Lower leg skin (tissue), 4 donors: ENCODE data around the gene UBN1. TPM values are rescaled to one million over a fixed set of nuclear protein-coding genes. Genes with fewer than 3 reads are reported as not detected.
"Not testable (repeated sequence)": the region's sequence is repeated elsewhere in the genome, so short reads cannot be mapped to it uniquely, and the experiment has no call there.

Experiments used
- DNase-seq, 2 donors: peaks; one replicate each; pipeline ENCODE4 v3.0.0-alpha.2; 2019; ENCODE audit warnings: low spot score in 2 of 2
- H3K4me3 ChIP-seq: fragments of 200-600 bp; sonication (generic); 2 replicates; pipeline ENCODE4 v1.5.1; 2017; ENCODE audit warnings: mild to moderate bottlenecking, low read depth; ENCODE audit not compliant: poor library complexity, severe bottlenecking
- CTCF ChIP-seq, 3 donors: fragments of 450-650 bp; IDR thresholded peaks; one replicate each; pipeline ENCODE4 v1.5.1; 2016; ENCODE audit warnings: antibody characterized with exemption in 3 of 3, mild to moderate bottlenecking in 3 of 3, moderate library complexity in 2 of 3
- POLR2A ChIP-seq, 2 donors: fragments of 450-650 bp; IDR thresholded peaks; one replicate each; pipeline ENCODE4 v1.6.1; 2016 to 2017; ENCODE audit warnings: antibody characterized with exemption in 2 of 2, mild to moderate bottlenecking in 1 of 2, moderate library complexity in 1 of 2
- WGBS, 2 donors: methylation state at CpG; one replicate each; pipeline ENCODE4 v1.1.5; 2018; 5-methylcytosine and 5-hydroxymethylcytosine counted together
- intact Hi-C: fragments of 100-400 bp; cut with DNase I; formaldehyde crosslinking; loops from one replicate; pipeline ENCODE4 v1.15.0; 2023; ENCODE audit warnings: low total_unique reads
- total RNA-seq, 4 donors: library from RNA; depleted of rRNA; stranded (reverse); fragments of >200 nt; gene quantifications; one replicate each; pipeline ENCODE4 v1.1.0, GENCODE V29; 2016

The UBN1 gene
- total RNA-seq, 4 donors from 2014 or later: 20.7 to 38.3 (median 27.9) TPM

GRCh38 chr16:4924593-4925292, 77.5 kb downstream of the UBN1 start:
- DNase-seq: no peak
- WGBS, 2 donors: 46 to 49% methylated on average over 10 to 12 of the region's 12 CpGs
- intact Hi-C loops: no loop called here

DNA sequence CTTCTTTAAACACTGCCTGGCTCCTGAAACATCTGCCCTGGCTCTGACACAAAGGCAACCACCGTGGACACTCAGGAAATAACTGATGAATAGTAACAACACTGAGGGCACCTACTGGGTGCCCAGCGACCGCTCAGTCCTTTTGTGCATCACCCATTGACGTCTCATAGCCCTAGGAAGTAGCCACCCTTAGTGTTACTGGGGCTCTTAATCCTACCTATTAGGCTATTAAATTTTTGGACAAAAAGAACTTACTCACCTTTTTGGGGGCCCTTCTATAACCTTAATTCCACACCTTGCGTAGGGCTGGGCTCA, 78.0 kb downstream of the UBN1 start:
- no peak overlapping the region for H3K4me3 ChIP-seq
- no peak for TF ChIP-seq CTCF (IDR thresholded peaks at IDR 0.05)
- no peak for TF ChIP-seq POLR2A (IDR thresholded peaks at IDR 0.05)
- intact Hi-C loops: no loop called here
- DNase-seq: no peak
- 61 to 65% methylated on average over 5 of the region's 5 CpGs for WGBS, 2 donors

More at GRCh38 chr16:4924593-4925292, 77.5 kb downstream of the UBN1 start:
- H3K4me3 ChIP-seq: no peak overlapping the region
- TF ChIP-seq CTCF (IDR thresholded peaks at IDR 0.05) (no peak), POLR2A (IDR thresholded peaks at IDR 0.05) (no peak)

DNA sequence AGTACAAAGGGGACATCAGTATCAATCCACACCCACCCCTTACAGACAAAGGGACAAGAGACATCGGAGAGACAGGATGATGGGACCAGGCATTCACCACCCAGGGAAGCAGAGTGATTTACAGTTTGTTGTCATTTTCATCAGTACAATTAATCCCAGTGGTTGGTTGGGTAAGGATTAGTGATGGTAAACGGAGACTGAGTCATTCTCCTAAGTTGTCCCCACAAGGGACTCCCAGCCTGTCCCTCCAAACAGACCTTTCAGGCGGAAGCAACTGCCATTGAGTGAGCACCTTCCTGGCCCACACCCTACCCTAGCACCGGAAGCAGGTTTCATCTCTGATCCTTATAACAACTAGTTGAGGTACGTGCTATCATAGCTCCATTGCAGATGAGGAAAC, 78.5 kb downstream of the UBN1 start:
- no peak for TF ChIP-seq CTCF (IDR thresholded peaks at IDR 0.05)
- TF ChIP-seq POLR2A (IDR thresholded peaks at IDR 0.05): no peak
- no peak overlapping the region for H3K4me3 ChIP-seq
- no peak for DNase-seq
- WGBS, 2 donors: 68 to 78% methylated on average over 5 of the region's 5 CpGs
- intact Hi-C loops: no loop called here

GRCh38 chr16:4926928-4927327, 79.6 kb downstream of the UBN1 start:
- intact Hi-C loops: no loop called here
- WGBS, 2 donors: 90 to 93% methylated on average over 2 of the region's 2 CpGs
- DNase-seq: no peak
- H3K4me3 ChIP-seq: no peak overlapping the region
- TF ChIP-seq POLR2A (IDR thresholded peaks at IDR 0.05): no peak
- TF ChIP-seq CTCF (IDR thresholded peaks at IDR 0.05): no peak

GRCh38 chr16:4927661-4928060, 80.4 kb downstream of the UBN1 start:
- H3K4me3 ChIP-seq: no peak overlapping the region
- TF ChIP-seq CTCF (IDR thresholded peaks at IDR 0.05): no peak
- TF ChIP-seq POLR2A (IDR thresholded peaks at IDR 0.05): no peak
- intact Hi-C loops: no loop called here
- DNase-seq: no peak
- WGBS, 2 donors: 54 to 73% methylated on average over 2 of the region's 2 CpGs

DNA sequence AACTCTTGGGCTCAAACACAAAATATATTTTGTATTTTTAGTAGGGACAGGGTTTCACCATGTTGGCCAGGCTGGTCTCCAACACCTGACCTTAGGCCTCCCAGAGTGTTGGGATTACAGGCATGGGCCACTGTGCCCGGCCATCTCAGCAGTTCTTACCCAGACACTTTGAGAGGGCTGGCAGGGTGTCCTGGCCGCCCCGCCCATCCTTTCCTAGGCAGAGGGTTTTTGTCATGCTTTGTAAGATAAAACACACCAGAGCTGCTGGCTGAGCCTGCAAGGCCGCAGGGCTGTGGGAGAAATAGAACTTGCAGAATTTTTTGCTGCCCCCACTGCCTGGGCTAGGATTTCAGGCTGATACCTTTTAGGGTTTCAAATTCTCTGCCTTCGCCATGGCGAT, 80.9 kb downstream of the UBN1 start:
- TF ChIP-seq POLR2A (IDR thresholded peaks at IDR 0.05) (no peak), CTCF (IDR thresholded peaks at IDR 0.05) (no peak)
- no peak for DNase-seq
- intact Hi-C loops: no loop called here
- no peak overlapping the region for H3K4me3 ChIP-seq
- 78 to 87% methylated on average over 6 of the region's 6 CpGs for WGBS, 2 donors

- H3K4me3 ChIP-seq, DNase-seq, intact Hi-C loops: not testable (repeated sequence)
- 92 to 97% methylated on average over 4 of the region's 4 CpGs for WGBS, 2 donors
Measured at GRCh38 chr16:4929619-4930018, 82.3 kb downstream of the UBN1 start.
